NCI-H345 (cell line): ENCODE results near the gene TUT4.

Experiments used
- DNase-seq: peaks from one replicate; lab custom pipeline; 2025; lab: John Stamatoyannopoulos, UW

Gene TUT4

DNA sequence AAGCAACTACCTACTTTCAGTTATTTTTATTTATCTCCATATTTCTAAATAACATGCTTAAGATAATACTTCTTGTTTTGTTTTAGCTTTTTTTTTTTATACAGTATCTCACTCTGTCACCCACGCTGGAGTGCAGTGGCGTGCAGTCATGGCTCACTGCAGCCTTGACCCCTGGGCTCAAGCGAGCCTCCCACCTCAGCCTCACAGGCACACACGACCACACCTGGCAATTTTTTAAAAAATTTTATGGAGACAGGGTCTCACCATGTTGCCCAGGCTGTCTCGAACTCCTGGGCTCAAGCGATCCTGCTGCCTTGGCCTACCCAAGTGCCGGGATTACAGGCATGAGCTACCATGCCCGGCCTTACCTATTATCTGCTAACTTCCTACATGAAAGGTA is 20.6 kb downstream of the TUT4 start:
- no peak for DNase-seq

DNA sequence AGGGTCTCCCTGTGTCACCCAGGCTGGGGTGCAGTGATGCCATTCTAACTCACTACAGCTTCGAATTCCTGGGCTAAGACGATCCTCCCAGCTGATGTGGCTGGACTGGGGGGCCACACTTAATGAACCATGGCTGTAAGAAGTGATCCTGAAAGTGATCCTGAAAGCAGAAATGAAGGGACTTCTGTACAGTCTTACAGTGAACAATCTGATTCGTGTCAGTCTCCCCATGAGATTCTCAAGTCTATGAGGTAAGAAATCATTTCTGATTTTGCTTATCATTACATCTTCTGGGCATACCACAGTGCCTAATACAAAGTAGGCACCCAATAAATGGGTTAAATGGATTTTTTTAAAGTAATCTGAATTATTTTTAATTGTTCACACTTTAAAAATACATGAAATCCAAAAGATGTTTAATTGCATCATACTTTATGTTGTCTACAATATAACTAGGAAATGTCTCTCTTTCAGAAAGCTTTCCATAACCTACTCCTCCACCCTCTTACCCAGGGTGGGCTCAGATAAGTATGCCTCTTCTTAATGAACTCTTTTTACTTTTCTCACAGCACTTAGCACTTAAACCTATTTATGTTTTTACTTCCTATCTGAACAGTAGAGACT is 21.5 kb downstream of the TUT4 start:
- no peak for DNase-seq

DNA sequence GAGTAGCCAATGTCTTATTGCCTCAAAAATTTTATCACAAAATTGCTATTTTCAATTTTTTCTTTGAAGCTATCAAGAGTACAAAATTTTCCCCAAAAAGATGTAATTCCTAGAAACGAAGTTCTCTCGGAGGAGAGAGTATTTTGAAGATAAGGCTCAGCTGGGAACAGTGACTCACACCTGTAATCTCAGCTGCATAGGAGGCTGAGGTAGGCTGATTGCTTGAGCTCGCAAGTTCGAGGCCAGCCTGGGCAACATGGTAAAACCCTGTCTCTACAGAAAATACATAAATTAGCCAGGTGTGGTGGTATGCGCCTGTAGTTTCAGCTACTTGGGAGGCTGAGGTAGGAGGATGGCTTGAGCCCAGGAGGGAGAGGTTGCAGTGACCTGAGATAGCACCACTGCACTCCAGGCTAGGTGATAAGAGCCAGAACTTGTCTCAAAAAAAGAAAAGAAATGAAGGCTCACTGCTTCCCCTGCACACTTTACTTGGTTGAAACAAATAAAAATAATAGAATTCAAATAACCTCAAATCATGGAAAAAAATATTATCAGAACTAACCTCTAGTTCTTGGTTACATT is 22.2 kb downstream of the TUT4 start:
- no peak for DNase-seq

DNA sequence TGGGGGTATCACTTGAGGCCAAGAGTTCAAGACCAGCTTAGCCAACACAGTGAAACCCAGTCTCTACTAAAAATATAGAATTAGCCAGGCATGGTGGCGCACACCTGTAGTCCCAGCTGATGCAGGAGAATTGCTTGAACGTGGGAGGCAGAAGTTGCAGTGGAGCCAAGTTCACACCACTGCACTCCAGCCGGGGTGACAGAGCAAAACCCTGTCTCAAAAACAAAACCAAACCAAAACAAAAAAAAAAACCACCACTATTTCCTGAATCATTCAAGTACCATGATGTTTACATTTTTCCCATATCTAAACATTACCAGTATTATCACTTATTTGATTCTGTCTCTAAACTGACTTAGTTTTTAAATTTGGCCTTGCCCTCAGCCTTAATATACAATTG is 29.5 kb downstream of the TUT4 start:
- no peak for DNase-seq

DNA sequence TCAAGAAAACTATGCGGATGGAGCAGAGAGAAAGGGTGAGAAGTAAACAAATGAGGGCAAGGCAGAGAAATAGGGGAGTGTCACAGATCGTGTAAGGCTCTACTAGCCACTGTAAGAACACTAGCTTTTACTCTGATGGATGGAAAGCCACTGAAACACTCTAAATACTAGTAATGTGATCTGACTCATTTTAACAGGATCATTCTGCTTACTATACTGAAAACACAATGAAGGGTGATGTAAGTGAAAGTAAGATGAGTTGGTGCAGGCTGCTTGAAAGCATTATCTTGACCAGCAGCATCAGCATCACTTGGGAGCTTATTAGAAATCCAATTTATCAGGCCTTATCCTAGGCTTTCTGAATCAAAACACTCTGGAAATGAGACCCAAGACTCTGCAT is 32.7 kb downstream of the TUT4 start:
- DNase-seq = no peak

DNA sequence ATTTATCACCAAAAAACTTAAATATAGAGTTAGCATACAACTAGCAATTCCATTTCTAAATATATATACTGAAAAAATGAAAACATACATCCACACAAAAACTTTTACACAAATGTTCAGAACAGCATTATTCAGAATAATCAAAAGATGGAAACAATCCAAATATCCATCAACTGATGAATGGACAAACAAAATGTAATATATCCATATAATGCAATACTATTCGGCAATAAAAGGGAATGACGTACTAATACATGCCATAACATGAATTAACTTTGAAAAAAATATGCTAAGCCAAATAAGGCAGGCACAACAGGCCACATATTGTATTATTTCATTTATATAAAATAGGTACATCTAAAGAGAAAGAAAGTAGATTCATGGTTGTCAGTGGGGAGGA is 33.9 kb downstream of the TUT4 start:
- no peak for DNase-seq

DNA sequence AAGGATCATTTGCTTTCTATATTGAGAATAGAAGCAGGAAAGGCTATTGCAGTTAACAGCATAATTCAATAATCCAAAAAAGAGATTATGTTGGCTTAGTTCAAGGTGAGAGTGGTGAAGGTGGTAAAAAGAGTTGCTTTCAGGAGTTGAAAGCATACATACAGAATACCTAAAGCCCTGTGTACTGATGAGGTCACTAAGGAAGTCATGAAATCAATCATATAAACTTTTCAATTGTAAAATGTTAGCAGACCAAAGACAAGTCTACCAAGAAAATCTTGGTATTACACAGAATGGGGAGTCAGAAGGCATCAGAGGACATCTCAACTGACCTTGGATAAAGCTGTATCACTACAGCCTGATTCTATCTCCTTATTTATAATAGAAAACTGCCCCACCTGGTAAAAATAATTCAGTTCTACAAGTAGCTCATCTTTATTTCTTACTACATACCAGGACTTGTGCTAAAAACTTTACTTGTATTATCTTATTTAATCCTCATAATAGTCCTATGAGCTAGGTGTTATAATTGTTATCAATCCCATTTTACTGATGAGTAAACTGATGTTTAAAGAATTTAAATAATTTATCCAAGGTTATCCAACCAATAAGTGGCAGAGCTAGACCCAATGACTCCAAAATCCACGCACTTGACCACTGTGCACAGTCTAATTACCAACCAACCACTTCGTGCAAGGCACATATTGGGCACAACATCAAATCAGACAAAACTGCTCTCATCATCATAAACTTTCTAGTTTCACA is 40.9 kb downstream of the TUT4 start:
- no peak for DNase-seq

DNA sequence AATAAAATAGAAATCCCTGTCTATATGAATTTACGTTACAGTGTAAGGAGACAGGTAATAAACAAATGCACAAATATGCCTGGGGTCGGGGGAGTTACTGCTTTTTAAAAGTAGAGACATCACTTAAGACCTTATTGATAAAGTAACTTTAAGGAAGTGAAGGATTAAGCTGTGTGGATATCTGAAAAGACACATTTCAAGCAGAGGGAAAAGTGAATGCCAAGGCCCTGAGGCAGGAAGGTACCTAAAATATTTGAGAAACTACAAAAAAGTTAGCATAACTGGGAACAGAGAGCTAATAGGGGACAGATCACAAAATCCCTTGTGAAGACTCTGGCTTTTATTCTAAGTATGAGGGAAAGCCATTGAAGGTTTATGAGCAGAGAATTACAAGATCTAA is 41.5 kb downstream of the TUT4 start:
- DNase-seq = no peak

DNA sequence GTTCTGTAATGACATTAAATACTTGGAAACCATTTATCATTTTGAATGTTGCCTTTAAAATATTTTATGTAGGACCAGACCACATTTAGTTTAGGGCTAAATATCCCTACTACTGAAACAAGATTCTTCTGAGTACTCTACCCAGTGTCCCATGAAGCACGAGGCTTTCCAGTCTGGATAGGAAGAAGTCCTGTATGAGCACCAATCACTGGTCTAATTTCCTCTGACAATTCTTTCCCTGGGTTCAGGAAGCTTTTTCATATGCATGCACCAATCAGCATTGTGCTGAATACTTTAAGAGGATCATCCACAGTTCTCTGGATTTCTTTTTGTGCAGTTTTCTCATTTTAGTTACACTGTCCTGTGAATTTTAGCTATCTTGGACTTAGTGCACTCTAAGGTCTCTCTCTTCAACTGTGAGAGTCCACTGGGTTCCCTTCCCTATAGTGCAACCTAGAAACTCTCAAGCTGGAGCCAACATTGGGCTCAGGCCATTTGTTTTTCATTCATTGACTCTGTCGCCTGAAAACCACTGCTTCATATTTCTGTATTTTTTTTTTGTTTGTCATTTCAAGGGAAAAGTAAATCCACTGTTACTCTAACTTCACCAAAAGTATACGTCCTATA is 45.9 kb downstream of the TUT4 start:
- DNase-seq = no peak

DNA sequence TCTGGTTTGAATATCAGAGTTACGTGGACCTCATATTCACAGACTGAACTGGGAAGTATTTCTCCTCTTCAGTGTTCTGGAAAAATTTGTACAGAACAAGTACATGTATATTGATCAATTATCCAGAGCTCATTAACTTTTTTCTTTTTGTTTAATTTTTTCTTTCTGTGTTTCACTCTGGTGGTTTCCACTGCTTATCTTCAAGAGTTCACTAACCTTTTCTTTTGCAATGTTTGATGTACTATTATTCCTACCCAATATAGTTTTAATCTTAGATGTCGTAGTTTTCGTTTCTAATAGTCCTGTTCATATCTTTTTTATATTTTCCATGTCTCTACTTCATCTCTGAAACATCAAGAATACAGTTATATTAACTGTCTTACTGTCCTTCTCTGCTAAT is 46.5 kb downstream of the TUT4 start:
- DNase-seq = no peak

DNA sequence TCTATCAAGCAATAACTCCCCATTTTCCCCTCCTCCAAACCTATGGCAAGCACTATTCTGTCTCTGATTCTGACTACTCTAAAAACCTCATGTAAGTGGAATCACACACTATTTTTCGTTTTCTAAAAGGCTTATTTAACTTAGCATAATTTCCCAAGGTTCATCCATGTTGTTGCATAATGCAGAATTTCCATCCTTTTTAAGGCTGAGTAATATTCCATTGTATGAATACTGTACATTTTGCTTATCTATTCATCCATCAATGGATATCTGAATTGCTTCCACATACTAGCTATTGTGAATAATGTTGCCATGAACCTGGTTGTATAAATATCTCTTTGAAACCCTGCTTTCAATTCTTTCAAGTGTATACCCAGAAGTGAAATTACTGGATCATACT is 48.2 kb downstream of the TUT4 start:
- no peak for DNase-seq

DNA sequence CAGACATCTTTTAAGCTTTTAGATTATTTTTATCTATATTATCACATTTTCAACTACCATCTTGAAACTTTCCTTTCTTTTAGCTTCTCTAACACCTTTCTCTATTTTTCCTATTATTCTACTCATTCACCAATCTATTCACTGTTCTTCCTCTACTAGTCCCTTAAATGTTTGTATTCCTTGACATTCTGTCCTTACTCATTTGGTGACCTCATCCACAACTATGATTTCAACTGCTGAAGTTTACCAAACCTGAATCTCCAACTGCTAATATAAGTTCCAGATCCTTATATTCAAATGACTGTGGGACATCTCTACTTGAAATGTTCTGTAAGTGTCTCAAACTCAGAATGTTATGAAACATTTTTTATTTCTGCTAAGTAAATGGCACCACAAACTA is 49.2 kb downstream of the TUT4 start:
- DNase-seq = no peak

DNA sequence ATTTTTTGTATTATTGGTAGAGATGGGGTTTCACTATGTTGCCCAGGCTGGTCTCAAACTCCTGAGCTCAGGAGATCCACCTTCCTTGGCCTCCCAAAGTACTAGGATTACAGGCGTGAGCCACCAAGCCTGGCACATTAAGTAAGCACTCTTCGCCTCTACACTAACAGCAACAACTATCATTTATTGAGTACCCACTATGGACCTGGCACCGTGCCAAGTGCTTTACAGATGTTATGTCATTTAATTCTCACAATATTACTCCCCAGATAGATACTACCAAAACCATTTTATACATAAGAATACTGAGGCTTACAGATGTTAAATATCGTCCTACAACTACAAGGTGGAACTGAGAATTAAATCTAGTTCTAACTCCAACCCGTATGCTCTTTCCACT is 50.1 kb downstream of the TUT4 start:
- no peak for DNase-seq

DNA sequence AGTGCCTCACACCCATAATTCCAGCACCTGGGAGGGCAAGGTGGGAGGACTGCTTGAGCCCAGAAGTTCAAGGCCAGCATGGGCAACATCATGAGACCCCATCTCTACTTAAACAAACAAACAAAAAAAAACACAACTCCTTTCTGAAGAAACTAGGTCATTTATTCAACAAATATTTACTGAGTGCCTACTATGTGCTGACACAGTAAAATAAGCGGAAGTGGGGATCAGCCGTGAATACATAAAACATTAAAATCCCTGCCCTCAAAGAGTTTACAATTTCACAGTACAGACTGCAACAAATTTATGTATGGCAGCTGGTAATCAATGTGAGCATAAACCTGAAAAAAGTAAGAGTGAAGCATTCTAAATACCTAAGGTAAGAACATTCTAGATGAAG is 65.3 kb downstream of the TUT4 start:
- DNase-seq = no peak

DNA sequence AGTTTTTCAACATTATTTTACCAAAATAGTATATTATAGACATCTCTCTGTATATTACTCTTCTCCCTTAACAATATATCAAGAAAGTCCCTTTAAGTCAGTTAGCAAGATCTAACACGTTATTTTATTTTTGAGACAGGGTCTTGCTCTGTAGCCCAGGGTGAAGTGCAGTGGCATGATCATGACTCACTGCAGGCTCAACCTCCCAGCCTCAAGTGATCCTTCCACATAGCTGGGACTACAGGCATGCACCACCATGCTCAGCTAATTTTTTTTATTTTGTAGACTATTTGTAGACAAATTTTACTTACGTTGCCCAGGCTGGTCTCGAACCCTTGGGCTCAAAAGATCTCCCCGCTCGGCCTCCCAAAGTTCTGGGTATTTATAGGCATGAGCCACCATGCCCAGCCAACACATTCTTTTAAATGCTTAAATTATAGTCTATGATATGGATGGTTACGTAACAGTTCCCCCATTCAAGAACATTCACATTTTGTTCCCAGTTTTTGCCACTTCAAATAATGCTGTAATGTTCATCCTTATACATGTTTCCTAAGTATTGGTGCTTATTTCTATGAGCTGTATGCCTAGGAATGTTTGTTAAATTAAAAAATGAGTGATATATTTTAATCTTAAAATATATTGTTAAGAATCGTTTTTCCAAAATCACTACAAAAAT is 70.4 kb downstream of the TUT4 start:
- no peak for DNase-seq

DNA sequence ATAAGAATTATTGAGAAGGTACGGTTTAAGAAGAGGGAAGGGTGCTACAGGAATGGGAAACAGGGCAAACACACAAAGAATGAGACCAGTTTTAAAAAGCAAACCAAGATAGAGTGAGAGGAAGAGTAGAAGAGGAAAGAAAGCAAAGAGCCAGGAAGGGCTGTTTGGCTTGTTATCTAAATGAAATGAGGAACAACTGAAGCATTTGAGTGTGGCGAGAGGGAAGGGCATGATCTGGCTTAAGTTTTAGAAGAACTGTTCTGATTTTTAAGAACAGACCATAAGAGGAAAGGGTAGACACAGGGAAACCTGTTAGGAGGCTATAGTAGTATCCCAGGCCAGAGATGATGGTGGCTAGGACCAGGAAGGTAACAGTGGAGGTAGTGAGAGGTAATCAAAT is 73.8 kb downstream of the TUT4 start:
- DNase-seq = no peak

DNA sequence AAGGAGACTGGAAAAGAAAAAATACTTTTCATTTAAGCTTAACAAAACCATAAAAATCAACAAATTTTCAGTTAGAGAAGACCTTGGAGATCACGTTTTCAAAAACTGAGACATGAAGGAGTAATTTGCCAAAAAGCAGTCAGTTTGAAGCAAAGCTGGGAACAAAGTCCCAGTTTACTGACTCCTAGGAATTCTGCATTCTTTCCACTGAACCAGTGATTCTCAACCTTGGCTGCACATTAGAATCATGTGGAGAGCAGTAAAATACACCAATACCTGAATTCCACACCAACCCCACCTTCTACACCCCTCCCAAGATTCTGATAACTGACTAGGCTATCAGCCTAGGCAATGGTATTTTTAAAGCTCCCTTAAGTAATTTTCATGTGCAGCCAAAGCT is 75.0 kb downstream of the TUT4 start:
- DNase-seq = no peak

DNA sequence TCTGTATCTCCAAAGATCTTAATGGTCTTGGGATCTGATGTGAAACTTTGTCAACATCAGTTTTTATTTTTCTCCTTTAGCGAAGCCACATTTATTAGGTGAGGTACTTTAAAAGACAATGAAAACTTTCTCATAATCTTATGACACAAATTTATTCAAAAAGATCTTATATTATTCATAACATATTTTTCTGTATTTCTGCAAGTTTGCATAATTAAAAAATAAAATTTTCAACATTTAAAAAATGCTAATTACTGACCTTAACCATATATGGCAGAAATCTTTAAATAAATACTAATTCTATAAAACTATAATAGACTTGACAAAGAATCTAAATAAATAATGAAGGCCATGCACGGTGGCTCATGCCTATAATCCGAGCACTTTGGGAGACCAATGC is 75.9 kb downstream of the TUT4 start:
- DNase-seq = no peak

DNA sequence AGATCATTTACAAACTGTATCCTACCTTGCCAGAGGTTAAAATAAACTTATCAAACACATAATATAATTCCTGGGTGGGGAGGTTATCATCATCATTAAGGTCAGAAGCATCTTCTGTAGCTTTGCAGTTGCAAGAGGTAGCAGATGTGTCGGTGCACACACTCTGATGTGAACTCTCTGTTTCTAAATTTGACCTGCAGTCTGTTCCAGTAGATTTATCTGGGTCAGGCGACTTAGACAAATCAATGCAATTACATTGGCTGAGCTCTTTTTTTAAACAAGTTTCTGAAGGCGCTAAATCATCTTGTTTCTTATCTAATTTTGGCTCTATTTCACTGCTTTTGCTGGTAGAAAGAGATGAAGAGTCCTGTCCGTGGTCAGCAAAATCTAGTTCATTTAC is 78.1 kb downstream of the TUT4 start:
- no peak for DNase-seq

DNA sequence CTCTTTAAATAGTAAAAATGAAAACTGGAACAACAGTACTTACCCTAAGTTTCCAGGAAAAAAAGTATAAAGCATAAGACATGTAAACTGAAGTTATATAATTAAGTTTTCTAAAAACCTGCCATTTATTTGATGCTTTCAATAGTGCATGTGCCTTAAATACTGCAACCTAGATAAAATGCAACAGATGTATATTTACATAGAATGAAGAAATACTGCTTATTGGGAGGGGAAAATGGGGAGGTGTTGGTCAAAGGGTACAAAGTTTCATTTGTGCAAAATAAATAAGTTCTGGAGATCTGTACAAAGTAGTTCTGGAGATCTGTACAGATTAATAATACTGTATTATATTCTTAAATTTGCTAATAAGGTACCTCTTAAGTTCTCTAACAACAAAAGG is 79.9 kb downstream of the TUT4 start:
- DNase-seq = no peak

DNA sequence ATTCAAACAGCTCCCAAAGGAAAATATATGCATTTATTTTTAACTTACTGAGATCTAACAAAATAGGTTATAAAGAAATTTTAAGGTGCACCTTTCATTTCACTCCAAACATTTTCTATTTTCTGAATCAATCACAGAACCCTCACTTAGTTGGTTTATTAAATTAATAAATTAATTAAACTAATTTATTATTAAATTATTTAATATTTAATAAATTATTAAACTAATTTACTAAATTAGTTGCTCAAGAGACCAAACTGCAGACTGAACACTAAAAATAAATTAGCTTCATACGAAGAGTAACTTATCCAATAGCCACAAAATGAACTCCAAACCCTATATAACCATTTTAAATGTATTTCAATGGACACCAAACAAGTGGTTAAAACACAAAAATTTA is 80.5 kb downstream of the TUT4 start:
- DNase-seq = no peak

DNA sequence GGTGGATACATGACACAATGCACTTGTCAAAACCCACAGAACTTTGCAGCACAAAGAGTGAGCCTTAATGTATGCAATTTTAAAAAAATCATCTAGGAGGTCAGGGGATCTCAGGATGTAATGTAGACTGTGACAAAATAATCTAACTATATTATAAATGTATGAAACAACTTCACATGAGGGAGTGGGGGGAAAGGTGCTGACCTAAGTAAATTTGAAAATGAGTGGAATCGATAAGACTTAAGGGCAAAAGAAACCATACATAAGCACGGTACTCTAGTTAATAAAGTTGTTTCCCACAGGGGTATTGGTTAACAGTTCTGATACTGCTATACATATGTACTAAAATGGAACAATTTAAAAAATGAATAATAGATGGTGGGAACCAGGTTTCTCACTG is 83.8 kb downstream of the TUT4 start:
- no peak for DNase-seq

DNA sequence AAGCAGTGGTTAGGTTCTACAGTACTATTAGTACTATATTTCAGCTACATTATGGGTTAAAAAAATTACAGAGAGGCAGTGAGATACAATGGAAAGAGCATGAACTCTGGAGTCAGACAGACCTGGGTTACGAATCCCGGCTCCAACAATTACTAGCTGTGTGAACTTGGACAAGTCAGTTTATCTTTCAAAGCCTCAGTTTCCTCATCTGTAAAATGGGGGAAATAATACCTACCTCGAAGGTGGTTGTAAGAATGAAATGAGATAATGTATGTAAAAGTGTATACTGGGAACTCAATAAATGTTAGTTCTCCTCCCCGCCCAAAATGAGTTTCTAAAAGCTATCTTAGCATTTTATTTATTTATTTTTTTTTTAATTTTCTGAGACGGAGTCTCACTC is 89.0 kb downstream of the TUT4 start:
- DNase-seq = no peak
